IMR-90 (cell line): ENCODE results near the gene ZSCAN31. TPM values are rescaled to one million over a fixed set of nuclear protein-coding genes. Genes with fewer than 3 reads are reported as not detected.

ENCODE experiments used
- ATAC-seq: fragments of 200-7000 bp; cut with Tn5 transposase; 2 replicates; pipeline ENCODE4 v1.9.1; 2020; ENCODE audit warnings: low read depth, mild to moderate bottlenecking, moderate library complexity
- BruUV-seq: library from RNA; stranded (reverse); fragments of 400-500 nt; replicated peaks from 2 replicates; lab custom pipeline; 2021; lab: Mats Ljungman, UMichigan
- CTCF ChIA-PET: fragments of 300-600 bp; formaldehyde crosslinking; extraction: SDS; loops from one replicate; lab custom pipeline; 2021; ENCODE audit warnings: antibody characterized with exemption; lab: Yijun Ruan, JAX
- POLR2A ChIA-PET: fragments of 300-600 bp; sonication (Branson Sonifier 250); formaldehyde crosslinking; loops from one replicate; lab custom pipeline; 2022; ENCODE audit warnings: antibody characterized with exemption; ENCODE audit not compliant: unreplicated experiment; lab: Charles Lee
- DNase-seq: peaks from one replicate; pipeline ENCODE4 v3.0.0; 2013
- H2AFZ ChIP-seq: replicated peaks from 2 replicates; pipeline ENCODE3; 2013; ENCODE audit warnings: low read length, mild to moderate bottlenecking; ENCODE audit not compliant: poor library complexity
- H2AK5ac ChIP-seq: 2 replicates; pipeline ENCODE4 v1.6.1; 2013; ENCODE audit warnings: low read depth, low read length, inconsistent platforms
- H2AK9ac ChIP-seq: replicated peaks from 2 replicates; pipeline ENCODE3; 2013; ENCODE audit warnings: mild to moderate bottlenecking, low read depth, low read length, moderate library complexity; ENCODE audit not compliant: poor library complexity
- H2BK120ac ChIP-seq: 2 replicates; pipeline ENCODE4 v1.6.1; 2013; ENCODE audit warnings: low read depth, low read length, inconsistent platforms
- H2BK15ac ChIP-seq: 3 replicates; pipeline ENCODE4 v1.6.1; 2013; ENCODE audit warnings: low read depth, low read length, inconsistent platforms
- H2BK20ac ChIP-seq: 2 replicates; pipeline ENCODE4 v1.6.1; 2013; ENCODE audit warnings: low read depth, mild to moderate bottlenecking, inconsistent platforms, low read length, moderate library complexity
- H2BK5ac ChIP-seq: 2 replicates; pipeline ENCODE4 v1.6.1; 2013; ENCODE audit warnings: mild to moderate bottlenecking, low read depth, low read length, inconsistent platforms; ENCODE audit not compliant: poor library complexity, severe bottlenecking
- H3K14ac ChIP-seq: replicated peaks from 2 replicates; pipeline ENCODE4 v1.6.1; 2013; ENCODE audit warnings: low read depth, low read length, inconsistent platforms
- H3K18ac ChIP-seq: 2 replicates; pipeline ENCODE4 v1.6.1; 2013; ENCODE audit warnings: low read depth, low read length, control low read depth
- H3K23ac ChIP-seq: 2 replicates; pipeline ENCODE4 v1.6.1; 2013; ENCODE audit warnings: low read depth, low read length, inconsistent platforms
- H3K27ac ChIP-seq: 2 replicates; pipeline ENCODE4 v1.5.1; 2013; ENCODE audit warnings: mild to moderate bottlenecking, control low read depth, low read length; ENCODE audit not compliant: insufficient read depth
- H3K27me3 ChIP-seq: 2 replicates; pipeline ENCODE4 v1.6.1; 2013; ENCODE audit warnings: low read length; ENCODE audit not compliant: control insufficient read depth, insufficient read depth
- H3K36me3 ChIP-seq: 2 replicates; pipeline ENCODE4 v1.6.1; 2013; ENCODE audit warnings: low read length, mixed read lengths; ENCODE audit not compliant: control insufficient read depth, insufficient read depth
- H3K4ac ChIP-seq: 2 replicates; pipeline ENCODE4 v1.6.1; 2013; ENCODE audit warnings: low read depth, low read length, inconsistent platforms
- H3K4me1 ChIP-seq: 2 replicates; pipeline ENCODE4 v1.6.1; 2013; ENCODE audit warnings: low read length, mixed read lengths; ENCODE audit not compliant: control insufficient read depth, insufficient read depth
- H3K4me2 ChIP-seq: 2 replicates; pipeline ENCODE4 v1.6.1; 2013; ENCODE audit warnings: low read depth, mild to moderate bottlenecking, control low read depth, low read length, moderate library complexity
- H3K4me3 ChIP-seq: 2 replicates; pipeline ENCODE4 v1.5.1; 2013; ENCODE audit warnings: low read depth, mild to moderate bottlenecking, control low read depth, low read length, moderate library complexity; ENCODE audit not compliant: insufficient read depth
- H3K56ac ChIP-seq: 2 replicates; pipeline ENCODE4 v1.6.1; 2013; ENCODE audit warnings: low read length, inconsistent platforms; ENCODE audit not compliant: insufficient read depth; ENCODE audit errors: extremely low read depth
- H3K79me1 ChIP-seq, 2 experiments: 2 replicates each; pipeline ENCODE4 v1.6.1; 2013; ENCODE audit warnings: low read length in 2 of 2, inconsistent platforms in 1 of 2, low read depth in 1 of 2
- H3K9ac ChIP-seq: 2 replicates; pipeline ENCODE4 v1.6.1; 2013; ENCODE audit warnings: low read depth, low read length, control low read depth
- H3K9me1 ChIP-seq: 2 replicates; pipeline ENCODE4 v1.6.1; 2013; ENCODE audit warnings: low read length, inconsistent platforms; ENCODE audit not compliant: insufficient read depth
- H3K9me3 ChIP-seq: 2 replicates; pipeline ENCODE4 v1.6.1; 2013; ENCODE audit warnings: low read length; ENCODE audit not compliant: control insufficient read depth, insufficient read depth
- H4K20me1 ChIP-seq: 2 replicates; pipeline ENCODE4 v1.6.1; 2013; ENCODE audit warnings: low read length, inconsistent platforms; ENCODE audit not compliant: insufficient read depth
- H4K5ac ChIP-seq: 2 replicates; pipeline ENCODE4 v1.6.1; 2013; ENCODE audit warnings: mild to moderate bottlenecking, low read depth, low read length, control low read depth
- H4K8ac ChIP-seq, 2 experiments: 2 replicates each; pipeline ENCODE4 v1.6.1; 2013; ENCODE audit warnings: low read depth in 2 of 2, low read length in 2 of 2, control low read depth in 1 of 2, inconsistent platforms in 1 of 2
- H4K91ac ChIP-seq: 2 replicates; pipeline ENCODE4 v1.6.1; 2013; ENCODE audit warnings: low read depth, low read length, inconsistent platforms; ENCODE audit not compliant: insufficient read depth
- CEBPB ChIP-seq: IDR thresholded peaks from 2 replicates; pipeline ENCODE4 v1.6.1; 2012; ENCODE audit warnings: low read depth, low read length, improper control_type of control experiment
- CHD1 ChIP-seq: IDR thresholded peaks from 2 replicates; pipeline ENCODE4 v1.6.1; 2012; ENCODE audit warnings: low read depth, low read length, improper control_type of control experiment
- CTCF ChIP-seq: conservative IDR thresholded peaks from 2 replicates; pipeline ENCODE4 v1.5.1; 2012; ENCODE audit warnings: mild to moderate bottlenecking, low read depth, low read length, improper control_type of control experiment
- ELK1 ChIP-seq: fragments of 150-350 bp; IDR thresholded peaks from 2 replicates; pipeline ENCODE4 v1.6.1; 2016; ENCODE audit warnings: low read depth, mild to moderate bottlenecking, low read length, moderate library complexity, borderline replicate concordance
- FOS ChIP-seq: fragments of 150-350 bp; IDR thresholded peaks from 2 replicates; pipeline ENCODE4 v1.6.1; 2016; ENCODE audit warnings: low read depth, low read length
- MAFK ChIP-seq: IDR thresholded peaks from 2 replicates; pipeline ENCODE4 v1.6.1; 2012; ENCODE audit warnings: low read depth, low read length, improper control_type of control experiment
- MAZ ChIP-seq: IDR thresholded peaks from 2 replicates; pipeline ENCODE4 v1.6.1; 2012; ENCODE audit warnings: low read depth, mild to moderate bottlenecking, low read length, improper control_type of control experiment, moderate library complexity, borderline replicate concordance
- MXI1 ChIP-seq: IDR thresholded peaks from 2 replicates; pipeline ENCODE4 v1.6.1; 2012; ENCODE audit warnings: low read depth, mild to moderate bottlenecking, low read length, moderate library complexity, borderline replicate concordance
- NFE2L2 ChIP-seq: fragments of 150-350 bp; IDR thresholded peaks from 2 replicates; pipeline ENCODE4 v1.6.1; 2016; ENCODE audit warnings: low read depth, mild to moderate bottlenecking, low read length
- POLR2A ChIP-seq: IDR thresholded peaks from 2 replicates; pipeline ENCODE4 v1.6.1; 2012; ENCODE audit warnings: mild to moderate bottlenecking, low read depth, low read length
- RAD21 ChIP-seq: IDR thresholded peaks from 2 replicates; pipeline ENCODE4 v1.6.1; 2012; ENCODE audit warnings: low read length, improper control_type of control experiment
- SMC3 ChIP-seq: fragments of 150-350 bp; IDR thresholded peaks from 2 replicates; pipeline ENCODE4 v1.6.1; 2016; ENCODE audit warnings: low read depth, mild to moderate bottlenecking, antibody characterized with exemption, low read length, moderate library complexity
- USF2 ChIP-seq: fragments of 150-350 bp; IDR thresholded peaks from 2 replicates; pipeline ENCODE4 v1.6.1; 2017; ENCODE audit warnings: mild to moderate bottlenecking, antibody characterized with exemption, low read length, low read depth
- WGBS, 2 experiments: methylation state at CpG; one replicate each; pipeline versions ENCODE4 v1.1.5 to v1.1.7; 2013; ENCODE audit warnings: missing lambda C conversion rate in 2 of 2; ENCODE audit not compliant: insufficient read length in 1 of 2; ENCODE audit errors: extremely low coverage in 2 of 2; 5-methylcytosine and 5-hydroxymethylcytosine counted together
- dilution Hi-C: fragments of 300-500 bp; cut with HindIII; formaldehyde crosslinking; loops from one replicate; pipeline ENCODE4 v1.14.3; 2018; ENCODE audit warnings: low sequenced_read_pairs; ENCODE audit not compliant: unreplicated experiment
- in situ Hi-C: fragments of 300-500 bp; cut with MboI; formaldehyde crosslinking; loops from 3 replicates; pipeline ENCODE4 v1.14.3; 2019; ENCODE audit warnings: low sequenced_read_pairs, inconsistent platforms, mixed read lengths
- intact Hi-C: fragments of 100-400 bp; cut with micrococcal nuclease; formaldehyde crosslinking; loops from 2 replicates; pipeline ENCODE4 v1.10.0; 2022
- polyA plus RNA-seq, 3 experiments: library from polyadenylated mRNA; depleted of rRNA; stranded (reverse); fragments of >200 nt; gene quantifications; 2 replicates each; pipeline ENCODE4 v1.2.3, GENCODE V29; 2012; ENCODE audit warnings: low replicate concordance in 1 of 3
- total RNA-seq: library from RNA; depleted of rRNA; stranded (reverse); fragments of >200 nt; gene quantifications from 2 replicates; pipeline ENCODE4 v1.2.3, GENCODE V29; 2012

ZSCAN31 gene
- total and polyA plus RNA-seq, 2 of the 4 experiments (the other 2 are of a cell fraction): 1.4 to 4.7 TPM

DNA sequence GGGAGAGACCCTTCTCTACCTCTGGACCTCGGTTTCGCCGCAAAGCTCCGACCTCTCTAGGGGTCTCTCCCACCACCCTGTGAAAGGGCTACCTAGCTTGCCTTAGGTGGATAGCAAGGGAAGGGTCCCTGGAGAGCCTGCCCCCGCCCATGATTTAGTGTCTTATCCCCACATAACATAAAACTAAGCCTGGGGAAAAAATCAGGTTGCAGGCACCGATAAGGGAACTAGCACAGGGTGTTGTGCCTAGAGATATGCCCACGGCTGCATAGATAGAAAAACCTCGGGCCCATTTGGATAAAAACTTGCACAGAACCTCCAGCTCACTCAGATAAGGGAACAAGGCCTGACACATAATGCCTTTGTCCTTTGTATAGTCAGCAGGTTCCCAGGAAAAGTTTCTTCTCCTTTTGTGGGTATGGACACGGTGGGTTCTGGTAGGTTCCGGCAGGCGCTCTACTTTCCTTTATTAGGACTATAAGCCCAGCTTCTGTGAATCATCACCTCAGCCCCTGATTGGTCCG lies 846 bp downstream of the ZSCAN31 start:
- POLR2A ChIA-PET: interaction anchor here (0.6 to 1.0 kb wide), 2 partner anchors 21 to 1171 kb away, joined by 3 to 5 read pairs; no protein-coding TSS in a partner anchor
- WGBS, 2 experiments: 0% methylated on average over 1 of the region's 12 CpGs; no CpG with 5 or more reads in 1 of the 2 experiments
- H2AFZ ChIP-seq: peak overlapping the region; percentile 96

More for the DNA sequence above, 846 bp downstream of the ZSCAN31 start:
- Histone ChIP-seq H3K9ac (peak overlapping the region; percentile 47), H3K14ac (0 out of 2 replicates have a peak overlapping the region, but pooled peaks have one; percentile 53), H3K23ac (peak overlapping the region; percentile 18; the same call in 1 of the 2 replicates), H3K18ac (peak overlapping the region; percentile 11; the same call in 1 of the 2 replicates), H3K9me3 (no peaks in the 10 kb centered on the region), H2BK20ac (peak overlapping the region; percentile 18; the same call in 1 of the 2 replicates), H4K5ac (peak overlapping the region; percentile 51), H3K4me2 (peak overlapping the region; percentile 74), H4K91ac (peak overlapping the region; percentile 9; the same call in 1 of the 2 replicates), H3K36me3 (no peaks in the 10 kb centered on the region), H2BK120ac (peak overlapping the region; percentile 62; the same call in 1 of the 2 replicates), H3K9me1 (no peaks in the 10 kb centered on the region), H3K4ac (peak overlapping the region; percentile 55), H2BK15ac (0 out of 3 replicates have a peak overlapping the region, but pooled peaks have one; percentile 24), H2AK9ac (no peak overlapping the region), H4K20me1 (no peaks in the 10 kb centered on the region), H2AK5ac (no peak overlapping the region; the same call in 1 of the 2 replicates), H3K4me3 (peak overlapping the region; percentile 41), H3K27me3 (no peaks in the 10 kb centered on the region), H3K27ac (peak overlapping the region; percentile 55), H2BK5ac (peak overlapping the region; percentile 22), H4K8ac (peak overlapping the region; percentile 45 to 81), H3K56ac (peak overlapping the region; percentile 48), H3K4me1 (peaks cover 2% of the 10 kb centered on the region; the same call in 1 of the 2 replicates), H3K79me1 (peaks cover 0 to 11% of the 10 kb centered on the region in 2 experiments; a peak in 2 of 4 replicates)
- in situ Hi-C loops (no loop called here), intact Hi-C loops (loop anchor here (5.0 kb wide), 2 partner anchors 68 to 253 kb away; partner anchors contain the start of genes ZNF165 and ZSCAN26), dilution Hi-C loops (no loop called here)
- CTCF ChIA-PET: interaction anchor here (0.9 to 1.0 kb wide), 3 partner anchors 17 to 106 kb away, joined by 3 to 4 read pairs (median 3); no protein-coding TSS in a partner anchor
- BruUV-seq: TSS peak; percentile 74
- DNase-seq: no peak
- no peak for ATAC-seq
- TF ChIP-seq CTCF: no peak
- TF ChIP-seq USF2: no peak
- no peak for TF ChIP-seq POLR2A
- no peak for TF ChIP-seq FOS
- TF ChIP-seq SMC3: no peak
- TF ChIP-seq MAZ: no peak
- TF ChIP-seq NFE2L2: no peak
- no peak for TF ChIP-seq MXI1
- TF ChIP-seq CEBPB: no peak
- TF ChIP-seq ELK1: no peak
- TF ChIP-seq RAD21: no peak
- TF ChIP-seq MAFK: no peak
- no peak for TF ChIP-seq CHD1
